Astrocyte of the spinal cord (primary cell): ENCODE results near the gene FABP6.

Source experiments
- DNase-seq: peaks from one replicate; pipeline ENCODE4 v3.0.0; 2011; ENCODE audit warnings: low read depth, low spot score
- H3K4me3 ChIP-seq: 2 replicates; pipeline ENCODE4 v1.5.1; 2011; ENCODE audit warnings: low read depth, mild to moderate bottlenecking, low read length, moderate library complexity
- in situ Hi-C: cut with HindIII; loops from 2 replicates; pipeline ENCODE4 v1.10.0; 2017; ENCODE audit warnings: low sequenced_read_pairs
- TF ChIP-seq, protein P1 (sequence below): IDR thresholded peaks from 2 replicates; pipeline ENCODE4 v1.5.1; 2012; ENCODE audit warnings: low read depth, mild to moderate bottlenecking, low read length, inconsistent platforms

Gene FABP6, protein sequence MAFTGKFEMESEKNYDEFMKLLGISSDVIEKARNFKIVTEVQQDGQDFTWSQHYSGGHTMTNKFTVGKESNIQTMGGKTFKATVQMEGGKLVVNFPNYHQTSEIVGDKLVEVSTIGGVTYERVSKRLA

DNA sequence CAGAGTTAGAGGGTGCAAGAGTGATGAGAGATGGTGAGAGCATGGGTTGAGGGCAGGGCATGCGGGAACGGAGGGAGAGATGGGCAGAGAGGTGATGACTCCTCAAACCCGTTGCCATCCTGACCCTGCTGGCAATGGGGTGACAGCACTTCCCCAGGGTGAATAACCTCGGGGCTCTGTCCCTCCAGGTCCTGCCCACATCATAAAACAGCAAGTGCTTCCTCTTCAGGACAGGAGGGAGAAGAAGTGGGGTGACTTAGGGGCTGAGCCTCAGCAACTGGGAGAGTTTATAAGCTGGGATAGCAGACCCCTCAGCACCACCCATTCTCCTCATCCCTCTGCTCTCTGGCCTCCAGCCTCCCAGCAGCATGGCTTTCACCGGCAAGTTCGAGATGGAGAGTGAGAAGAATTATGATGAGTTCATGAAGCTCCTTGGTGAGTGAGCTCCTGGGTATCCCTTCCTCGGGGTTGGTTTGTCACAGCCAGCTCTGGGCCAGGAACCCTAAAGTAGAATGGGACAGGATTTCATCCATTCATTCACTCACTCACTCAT, at the start of gene FABP6:
TSS of gene FABP6 (plus strand) at position 317 of the 553 bp plus-strand sequence. CDS start at position 369, 52 bp downstream.
- no peak within 1 kb of the TSS for H3K4me3 ChIP-seq
- TF ChIP-seq, protein P1, sequence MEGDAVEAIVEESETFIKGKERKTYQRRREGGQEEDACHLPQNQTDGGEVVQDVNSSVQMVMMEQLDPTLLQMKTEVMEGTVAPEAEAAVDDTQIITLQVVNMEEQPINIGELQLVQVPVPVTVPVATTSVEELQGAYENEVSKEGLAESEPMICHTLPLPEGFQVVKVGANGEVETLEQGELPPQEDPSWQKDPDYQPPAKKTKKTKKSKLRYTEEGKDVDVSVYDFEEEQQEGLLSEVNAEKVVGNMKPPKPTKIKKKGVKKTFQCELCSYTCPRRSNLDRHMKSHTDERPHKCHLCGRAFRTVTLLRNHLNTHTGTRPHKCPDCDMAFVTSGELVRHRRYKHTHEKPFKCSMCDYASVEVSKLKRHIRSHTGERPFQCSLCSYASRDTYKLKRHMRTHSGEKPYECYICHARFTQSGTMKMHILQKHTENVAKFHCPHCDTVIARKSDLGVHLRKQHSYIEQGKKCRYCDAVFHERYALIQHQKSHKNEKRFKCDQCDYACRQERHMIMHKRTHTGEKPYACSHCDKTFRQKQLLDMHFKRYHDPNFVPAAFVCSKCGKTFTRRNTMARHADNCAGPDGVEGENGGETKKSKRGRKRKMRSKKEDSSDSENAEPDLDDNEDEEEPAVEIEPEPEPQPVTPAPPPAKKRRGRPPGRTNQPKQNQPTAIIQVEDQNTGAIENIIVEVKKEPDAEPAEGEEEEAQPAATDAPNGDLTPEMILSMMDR, result no peak
- in situ Hi-C loops, result no loop called here
- DNase-seq, result no peak

DNA sequence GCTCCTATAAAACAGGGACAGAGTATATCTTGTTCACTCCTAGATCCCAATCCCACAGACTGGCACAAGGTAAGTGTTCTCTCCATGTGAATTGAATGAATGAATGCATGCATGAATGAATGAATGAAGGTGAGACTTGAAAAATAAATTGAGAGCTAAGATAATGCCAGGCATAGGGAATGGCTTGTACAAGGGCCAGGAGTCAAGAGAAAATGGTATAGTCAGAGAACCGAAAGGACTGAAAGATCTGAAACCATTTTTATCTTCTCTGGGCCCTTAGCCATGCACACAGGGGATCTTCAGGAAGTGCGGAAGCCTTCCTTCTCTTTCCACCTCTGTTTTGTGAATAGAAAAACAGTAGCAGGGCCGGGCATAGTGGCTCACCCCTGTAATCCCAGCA, 48.4 kb upstream of the FABP6 start:
- in situ Hi-C loops, result no loop called here
- DNase-seq, result no peak
- TF ChIP-seq, protein P1, result no peak

DNA sequence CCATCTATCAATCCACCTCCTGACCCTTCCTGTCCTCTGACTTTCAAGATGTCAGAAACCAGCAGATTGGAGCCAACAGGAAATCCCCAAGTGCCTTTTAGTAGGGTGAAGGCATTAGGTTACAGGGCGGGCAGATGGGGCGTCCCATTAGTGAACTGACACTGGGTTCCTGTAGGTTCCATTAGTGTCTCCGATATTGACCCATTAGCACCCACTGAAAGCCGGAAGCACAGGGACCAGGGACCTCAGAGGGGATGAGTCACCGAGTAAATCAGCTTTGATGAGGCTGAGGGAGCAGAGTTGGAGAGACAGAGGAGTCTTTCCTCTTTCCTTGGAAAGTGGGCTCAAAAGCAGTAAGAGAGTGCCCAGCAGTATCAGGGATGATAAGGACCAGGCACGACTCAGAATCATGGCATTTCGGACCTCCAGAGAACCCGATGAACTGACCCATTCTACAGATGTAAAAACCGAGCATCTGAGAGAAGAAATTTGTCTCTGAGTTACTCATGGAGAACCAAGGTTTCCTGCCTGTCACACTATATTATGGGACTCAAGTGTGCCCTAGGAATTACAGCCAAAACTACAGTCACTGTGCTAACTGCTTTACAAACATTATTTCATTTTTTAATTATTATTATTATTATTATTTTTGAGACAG, 47.2 kb upstream of the FABP6 start:
- H3K4me3 ChIP-seq, result no peak overlapping the region
- TF ChIP-seq, protein P1, result no peak
- no peak for DNase-seq
- in situ Hi-C loops, result no loop called here

More for the DNA sequence above, 48.4 kb upstream of the FABP6 start:
- H3K4me3 ChIP-seq, result no peak overlapping the region

DNA sequence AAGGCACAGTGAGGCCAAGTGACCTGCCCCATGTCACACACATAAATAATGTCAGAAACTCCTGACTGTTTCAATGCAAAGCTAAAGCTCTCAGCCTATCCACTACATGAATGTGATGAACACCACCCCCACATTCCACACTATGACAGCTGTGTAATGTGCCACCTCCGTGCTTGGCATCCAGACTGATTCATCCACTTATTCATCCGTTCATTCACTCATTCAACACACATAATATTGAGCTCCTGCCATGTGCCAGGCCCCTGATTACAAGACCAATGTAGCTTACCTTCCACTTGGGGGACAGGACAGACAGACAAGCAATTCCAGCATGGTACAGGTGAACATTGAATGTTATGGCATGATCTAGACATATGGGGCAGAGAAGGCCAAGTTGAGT, 46.2 kb upstream of the FABP6 start:
- no peak overlapping the region for H3K4me3 ChIP-seq
- no peak for DNase-seq
- in situ Hi-C loops, result no loop called here
- TF ChIP-seq, protein P1, result no peak

DNA sequence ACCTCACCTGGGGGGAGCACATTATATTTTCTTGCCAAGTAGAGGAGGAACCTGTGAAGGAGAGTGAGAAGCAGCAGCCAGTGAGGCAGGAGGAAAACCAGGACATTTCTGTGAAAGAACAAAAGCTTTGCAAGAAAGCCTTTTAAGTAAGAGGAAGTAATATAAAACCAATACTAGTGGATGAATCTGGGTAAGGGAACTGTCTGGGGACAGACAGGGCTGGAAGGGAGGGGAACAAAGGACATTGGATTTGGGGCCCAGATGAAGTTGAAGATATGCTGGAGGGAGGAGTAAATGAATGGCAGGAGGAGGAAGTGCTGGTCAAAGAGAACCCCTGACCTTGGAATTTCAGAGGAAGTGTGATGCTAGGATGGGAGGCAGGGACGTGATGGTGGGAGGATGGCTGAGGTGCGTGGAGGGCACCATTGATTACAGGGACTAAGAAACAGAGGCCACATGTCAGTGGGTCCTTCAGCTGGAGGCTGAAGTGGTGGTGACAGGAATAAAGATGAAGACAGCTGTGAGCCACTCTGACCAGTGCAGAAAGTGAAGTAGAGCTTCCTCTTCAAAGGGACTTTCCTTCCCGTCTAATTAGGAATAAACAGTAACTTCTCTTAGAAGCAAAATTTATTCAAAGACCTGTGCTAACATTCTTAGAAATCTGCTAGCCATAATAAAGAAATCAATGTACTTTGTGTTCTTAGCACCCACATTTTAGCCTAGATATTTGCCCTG, 43.5 kb upstream of the FABP6 start:
- DNase-seq, result no peak
- in situ Hi-C loops, result no loop called here
- TF ChIP-seq, protein P1, result no peak
- no peak overlapping the region for H3K4me3 ChIP-seq

DNA sequence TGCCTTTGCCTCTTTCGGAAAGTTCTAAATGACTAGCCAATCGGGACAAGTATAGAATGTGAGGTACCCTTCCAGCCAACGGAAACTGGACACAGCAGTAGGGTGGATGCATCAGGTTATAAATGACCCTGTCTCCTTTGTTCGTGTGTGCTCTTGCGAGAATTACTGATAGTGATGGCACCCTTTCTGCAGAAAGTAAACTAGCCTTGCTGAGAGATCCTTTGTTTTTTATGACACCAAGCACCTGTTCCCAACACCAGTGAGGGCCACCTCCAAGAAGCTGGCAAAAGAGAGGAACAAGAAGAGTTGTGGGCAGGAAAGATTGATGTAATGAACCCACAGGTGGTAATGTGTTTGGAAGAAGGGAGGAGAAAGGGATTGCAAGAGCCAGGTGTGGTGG, 42.8 kb upstream of the FABP6 start:
- in situ Hi-C loops, result no loop called here
- no peak overlapping the region for H3K4me3 ChIP-seq
- no peak for DNase-seq
- TF ChIP-seq, protein P1, result no peak
